ENCODE data around the gene ITIH4. TPM values are rescaled to one million over a fixed set of nuclear protein-coding genes. Genes with fewer than 3 reads are reported as not detected.
A peak's percentile ranks its signal among the peaks of the same experiment; 100 is the strongest.

ITIH4 gene
- total and polyA plus RNA-seq, 2 of the 13 experiments (the other 11 are each of a cell fraction or from before 2014, with no cell fraction given): 2.7 to 5.3 TPM

GRCh38 chr3:52830535-52831258 is at the start of gene ITIH4 (continued):
- no peak for TF ChIP-seq ZBTB49 (CRISPR knock-in tag; IDR thresholded peaks at IDR 0.05; ENCODE audit: borderline replicate concordance)
- 0 out of 2 replicates have a peak, but pooled peaks have one; percentile 40 for TF ChIP-seq ZBTB46 (CRISPR knock-in tag; IDR thresholded peaks at IDR 0.05; ENCODE audit: borderline replicate concordance)
- TF ChIP-seq IKZF1 (IDR thresholded peaks at IDR 0.05): no peak
- no peak for TF ChIP-seq BRD4 (CRISPR knock-in tag; IDR thresholded peaks at IDR 0.05)
- peak; percentile 57; the same call in 1 of the 2 replicates for TF ChIP-seq PATZ1 (CRISPR knock-in tag; IDR thresholded peaks at IDR 0.05)

Data from HepG2 (cell line).